Fibroblast of skin of back (primary cell): Measurements from ENCODE around the gene OPA1.

Source experiments
- DNase-seq: peaks from one replicate; pipeline ENCODE4 v3.0.0-alpha.2; 2013

Gene OPA1

GRCh38 chr3:193711523-193711963, 118.5 kb downstream of the OPA1 start:
- DNase-seq, result no peak

- DNase-seq, result no peak
These were observed 119.1 kb downstream of the OPA1 start for GRCh38 chr3:193711964-193712598.

- no peak for DNase-seq
These were observed 119.9 kb downstream of the OPA1 start for GRCh38 chr3:193712938-193713337.

DNA sequence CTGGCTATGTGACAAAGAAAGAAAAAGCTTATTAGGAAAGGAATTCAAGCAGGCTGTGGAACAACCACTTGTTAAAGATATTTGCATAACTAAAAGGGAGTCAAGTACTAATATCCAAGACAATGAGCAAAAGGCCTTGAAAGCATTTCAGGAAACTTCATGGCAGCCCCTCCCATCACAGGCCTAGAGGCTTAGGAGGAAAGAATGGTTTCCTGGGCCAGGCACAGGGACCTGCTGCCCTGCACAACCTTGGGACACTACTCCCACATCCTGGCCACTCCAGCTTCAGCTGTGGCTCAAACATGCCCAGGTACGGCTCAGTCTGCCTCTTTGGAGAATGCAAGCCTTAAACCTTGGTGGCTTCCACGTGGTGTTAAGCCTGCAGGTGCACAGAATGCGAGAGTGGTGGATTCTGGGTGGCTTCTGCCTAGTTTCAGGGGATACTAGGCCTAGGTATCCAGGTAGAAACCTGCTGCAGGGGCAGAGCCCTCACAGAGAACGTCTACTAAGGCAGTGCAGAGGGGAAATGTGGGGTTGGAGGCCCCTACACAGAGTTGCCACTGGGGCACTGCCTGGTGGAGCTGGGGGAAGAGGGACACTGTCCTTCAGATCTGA, 121.6 kb downstream of the OPA1 start:
- DNase-seq, result no peak

DNA sequence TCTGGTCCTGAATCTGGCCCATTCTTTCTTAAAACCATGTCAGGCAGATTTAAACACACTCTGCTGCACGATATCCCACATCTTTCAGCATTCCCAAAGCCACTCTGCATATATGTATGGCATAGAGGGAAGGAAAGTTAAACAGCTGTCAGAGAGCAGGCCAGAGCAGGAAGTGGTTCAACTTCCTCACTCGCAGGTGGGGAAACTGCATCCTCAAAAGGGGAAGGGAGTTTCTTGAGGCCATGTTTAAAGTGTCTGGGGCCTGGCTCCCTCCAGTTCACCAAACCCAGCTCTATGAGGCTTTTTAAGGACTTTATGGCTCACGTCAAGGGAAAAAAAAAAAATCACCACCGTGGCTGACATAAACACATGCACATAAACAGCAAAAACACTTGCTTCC, 123.1 kb downstream of the OPA1 start:
- no peak for DNase-seq

DNA sequence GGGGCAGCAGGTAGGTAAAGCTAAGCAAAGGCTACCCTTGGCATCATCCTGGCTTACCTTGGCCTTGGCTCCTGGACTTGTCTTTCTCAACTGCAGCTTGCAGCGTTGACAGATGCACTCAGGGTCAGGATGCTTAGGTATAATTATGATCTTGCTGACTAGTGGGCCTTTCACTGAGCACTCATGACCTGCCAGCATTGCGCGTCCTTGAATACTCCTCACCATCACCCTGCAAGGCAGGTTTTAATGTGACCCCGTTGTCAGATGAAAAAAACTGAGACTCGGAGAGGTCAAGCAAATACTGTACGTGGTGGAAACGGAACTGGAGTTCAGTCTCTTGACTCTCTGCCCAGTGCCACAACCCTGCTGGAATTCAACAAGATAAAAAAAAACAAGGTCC, 126.7 kb downstream of the OPA1 start:
- no peak for DNase-seq

DNA sequence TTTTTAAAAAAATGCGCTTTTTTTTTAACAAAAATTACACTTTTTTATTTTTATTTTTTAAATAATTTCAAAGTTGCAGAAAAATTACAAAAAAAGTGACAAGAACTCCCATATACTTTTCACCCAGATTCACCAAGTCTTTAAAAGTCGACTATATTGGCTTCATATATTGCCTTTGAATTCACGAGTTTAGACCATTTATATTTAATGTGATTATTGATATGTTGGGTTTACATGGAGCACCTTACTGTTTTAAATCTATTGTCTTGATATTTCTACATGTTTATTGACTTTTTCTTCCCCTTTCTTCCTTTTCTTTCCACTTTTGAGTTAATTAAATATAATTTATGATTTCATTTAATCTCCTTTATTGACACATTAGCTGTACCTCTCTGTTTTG, 127.2 kb downstream of the OPA1 start:
- DNase-seq, result no peak

DNA sequence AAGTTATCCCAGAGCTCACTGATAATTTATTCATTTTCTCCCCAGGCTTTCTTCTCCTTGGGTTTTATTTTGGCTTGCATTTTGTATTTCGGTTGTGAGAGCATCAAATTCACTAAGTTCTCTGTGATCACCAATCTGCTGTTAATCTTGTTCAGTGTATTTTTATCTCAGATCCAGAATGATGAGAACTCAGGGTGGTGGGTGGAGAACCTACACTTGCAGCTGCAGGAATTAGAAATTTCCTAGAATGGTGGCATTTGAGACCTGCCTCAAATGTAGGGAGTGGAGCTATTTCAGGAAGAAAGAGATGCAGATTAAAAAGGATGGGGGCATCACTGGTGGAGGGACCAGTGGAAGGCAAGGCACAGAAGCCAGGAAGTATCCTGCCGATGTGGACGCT, 129.6 kb downstream of the OPA1 start:
- no peak for DNase-seq

DNA sequence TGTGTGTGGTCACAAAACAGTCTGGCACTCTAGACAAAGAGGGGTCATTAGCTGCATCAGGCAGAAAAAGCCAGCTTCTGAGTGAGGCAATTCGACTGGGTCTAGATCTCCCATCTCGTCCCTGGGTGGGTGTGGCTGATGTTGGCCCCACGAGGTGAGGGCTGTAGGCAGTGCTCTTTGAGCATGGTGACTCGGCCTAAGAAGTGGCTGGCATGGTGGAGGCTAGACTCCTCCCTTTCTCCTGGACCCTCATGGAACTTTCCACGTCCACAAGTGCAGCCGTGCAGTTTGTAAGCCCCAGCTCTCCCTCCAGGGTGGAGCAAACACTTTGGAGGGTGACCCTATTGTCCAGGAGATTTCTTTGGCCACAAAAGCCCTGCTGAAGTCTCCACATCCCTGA, 134.1 kb downstream of the OPA1 start:
- no peak for DNase-seq

DNA sequence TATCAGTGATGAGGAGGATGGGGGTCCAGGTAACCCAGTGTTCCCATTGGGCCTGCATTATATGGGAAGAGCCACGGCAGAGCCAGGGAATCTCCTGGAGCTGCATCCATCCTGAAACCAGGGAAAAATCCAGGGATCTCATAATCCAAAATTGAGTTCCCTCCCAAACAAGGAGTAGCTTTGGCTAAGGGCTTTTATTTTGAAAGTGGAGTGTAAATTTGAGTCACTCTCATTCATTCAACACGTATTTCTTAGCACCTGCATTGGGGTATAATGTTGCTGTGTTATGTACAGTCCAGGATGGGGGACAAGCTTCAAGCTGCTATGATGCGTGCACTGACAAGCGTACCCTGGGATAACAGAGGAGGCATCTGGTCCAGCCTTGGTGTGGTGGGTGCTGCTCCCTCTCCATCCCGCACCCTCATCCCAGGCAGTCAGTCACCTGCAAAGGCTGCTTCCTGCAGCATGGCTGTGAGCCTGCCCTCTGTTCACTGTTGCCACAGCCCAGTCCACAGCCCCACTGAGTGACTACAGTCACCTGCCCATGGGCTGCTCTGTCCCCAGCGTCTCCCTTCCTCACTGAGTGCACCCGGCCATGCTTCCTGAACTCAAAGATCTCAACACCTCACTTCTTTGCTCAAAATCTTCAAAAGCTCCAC, 135.6 kb downstream of the OPA1 start:
- DNase-seq, result no peak

- no peak for DNase-seq
These were observed 136.1 kb downstream of the OPA1 start for GRCh38 chr3:193729088-193729465.

GRCh38 chr3:193729601-193730000, 136.6 kb downstream of the OPA1 start:
- no peak for DNase-seq

DNA sequence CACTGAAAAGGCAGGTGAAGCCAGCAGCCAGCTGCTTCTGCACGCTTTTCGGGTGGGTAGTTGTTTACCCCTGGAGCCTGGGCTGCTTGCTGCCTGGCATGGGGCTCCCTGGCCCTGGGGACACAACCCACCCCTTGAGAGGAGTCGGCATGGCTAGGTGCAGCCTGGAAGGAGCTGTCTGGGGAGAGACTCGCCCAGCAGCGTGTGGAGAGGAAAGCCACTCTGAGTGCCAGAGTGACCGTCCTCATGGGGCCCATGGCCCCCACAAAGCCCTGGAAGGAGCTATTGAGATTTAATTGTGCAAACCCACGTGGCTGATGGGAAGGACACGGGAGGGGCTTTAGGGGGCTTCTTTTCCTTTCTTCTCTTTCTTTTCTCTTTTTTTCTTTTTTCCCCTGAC, 137.5 kb downstream of the OPA1 start:
- DNase-seq, result no peak

- no peak for DNase-seq
These were observed 138.0 kb downstream of the OPA1 start for GRCh38 chr3:193730976-193731375.

- DNase-seq, result no peak
These were observed 138.6 kb downstream of the OPA1 start for GRCh38 chr3:193731656-193732055.

DNA sequence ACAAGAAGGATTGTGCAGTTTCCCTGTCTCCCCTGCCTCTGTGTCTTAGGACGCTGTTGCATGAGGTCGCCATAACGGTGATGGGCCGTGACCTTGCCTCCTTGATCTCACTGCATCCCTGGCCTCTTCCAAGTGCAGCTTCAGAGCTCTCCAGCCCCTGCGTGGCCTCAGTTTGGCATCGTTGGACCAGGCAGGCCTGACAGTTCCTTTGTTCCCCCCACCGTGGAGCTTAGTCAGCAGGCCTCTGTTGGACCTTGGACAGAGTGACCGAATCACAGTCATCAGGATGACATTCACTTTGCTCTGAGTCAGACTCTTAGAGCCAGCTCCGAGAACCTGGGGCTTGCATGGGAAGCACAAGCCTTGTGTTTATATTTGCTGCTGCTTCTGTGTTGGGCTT, 139.4 kb downstream of the OPA1 start:
- DNase-seq, result peak; percentile 74

DNA sequence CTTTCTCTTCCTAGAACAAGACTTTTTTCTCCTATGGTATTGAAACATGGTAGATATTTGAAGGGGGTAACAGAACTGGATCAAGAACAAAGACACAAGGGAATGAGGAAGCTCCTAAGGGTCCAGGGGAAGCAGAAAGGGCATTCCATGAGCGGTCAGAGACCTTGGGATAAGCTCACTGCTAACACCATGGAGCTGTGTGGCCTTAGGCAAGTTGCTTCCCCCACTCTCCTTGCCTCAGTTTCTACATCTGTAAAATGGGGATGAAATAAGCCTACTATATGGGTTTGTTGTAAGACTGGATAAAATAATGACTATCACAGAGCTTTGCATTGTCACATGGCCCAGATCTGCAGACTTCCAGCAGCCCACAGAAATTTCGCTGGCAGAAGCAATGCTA, 139.8 kb downstream of the OPA1 start:
- no peak for DNase-seq

- no peak for DNase-seq
These were observed 141.8 kb downstream of the OPA1 start for GRCh38 chr3:193734737-193735366.

GRCh38 chr3:193735850-193736249, 142.8 kb downstream of the OPA1 start:
- no peak for DNase-seq

GRCh38 chr3:193736616-193737015, 143.6 kb downstream of the OPA1 start:
- DNase-seq, result no peak

DNA sequence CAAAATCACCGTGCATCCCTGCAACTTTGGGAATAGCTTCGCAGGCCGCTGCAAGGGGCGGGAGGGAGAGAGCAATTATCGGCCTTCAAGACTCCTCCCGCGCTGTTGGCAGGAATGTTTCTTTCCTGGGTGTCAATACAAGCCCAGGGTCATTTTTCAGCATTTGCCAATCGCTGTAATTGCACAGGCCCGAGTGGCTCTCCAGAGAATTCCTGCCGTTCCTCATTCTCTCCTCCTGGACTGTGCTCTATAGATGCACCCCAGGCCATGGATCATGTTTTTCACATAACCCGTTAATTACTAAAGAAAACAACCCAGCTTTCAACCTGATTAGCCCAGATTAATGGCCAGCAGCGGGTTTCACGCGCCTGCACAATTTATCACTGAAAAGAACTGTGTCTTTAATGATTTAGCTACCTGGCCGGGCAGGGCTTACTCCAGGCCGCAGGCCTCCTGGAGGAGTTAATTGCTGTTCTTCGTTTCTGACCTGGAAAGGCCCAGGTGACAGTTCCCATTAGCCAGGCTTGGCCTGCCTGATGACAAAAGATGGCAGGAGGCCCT, 144.3 kb downstream of the OPA1 start:
- DNase-seq, result no peak

- DNase-seq, result no peak
These were observed 149.6 kb downstream of the OPA1 start for GRCh38 chr3:193742628-193743027.

GRCh38 chr3:193743702-193744047, 150.7 kb downstream of the OPA1 start:
- no peak for DNase-seq
